Astrocyte (in vitro differentiated cells and primary cell): Measurements from ENCODE around the gene DMXL1.

Experiments used
- EZH2 ChIP-seq: IDR thresholded peaks from 2 replicates; pipeline ENCODE4 v1.6.1; 2012; ENCODE audit warnings: mild to moderate bottlenecking, low read length, inconsistent platforms; ENCODE audit not compliant: insufficient read depth
- TF ChIP-seq, protein P1 (sequence below): IDR thresholded peaks from 2 replicates; pipeline ENCODE4 v1.5.1; 2011; ENCODE audit warnings: low read depth, mild to moderate bottlenecking, inconsistent platforms, low read length, moderate library complexity; ENCODE audit not compliant: insufficient read depth

- TF ChIP-seq, protein P1, sequence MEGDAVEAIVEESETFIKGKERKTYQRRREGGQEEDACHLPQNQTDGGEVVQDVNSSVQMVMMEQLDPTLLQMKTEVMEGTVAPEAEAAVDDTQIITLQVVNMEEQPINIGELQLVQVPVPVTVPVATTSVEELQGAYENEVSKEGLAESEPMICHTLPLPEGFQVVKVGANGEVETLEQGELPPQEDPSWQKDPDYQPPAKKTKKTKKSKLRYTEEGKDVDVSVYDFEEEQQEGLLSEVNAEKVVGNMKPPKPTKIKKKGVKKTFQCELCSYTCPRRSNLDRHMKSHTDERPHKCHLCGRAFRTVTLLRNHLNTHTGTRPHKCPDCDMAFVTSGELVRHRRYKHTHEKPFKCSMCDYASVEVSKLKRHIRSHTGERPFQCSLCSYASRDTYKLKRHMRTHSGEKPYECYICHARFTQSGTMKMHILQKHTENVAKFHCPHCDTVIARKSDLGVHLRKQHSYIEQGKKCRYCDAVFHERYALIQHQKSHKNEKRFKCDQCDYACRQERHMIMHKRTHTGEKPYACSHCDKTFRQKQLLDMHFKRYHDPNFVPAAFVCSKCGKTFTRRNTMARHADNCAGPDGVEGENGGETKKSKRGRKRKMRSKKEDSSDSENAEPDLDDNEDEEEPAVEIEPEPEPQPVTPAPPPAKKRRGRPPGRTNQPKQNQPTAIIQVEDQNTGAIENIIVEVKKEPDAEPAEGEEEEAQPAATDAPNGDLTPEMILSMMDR = no peak
- TF ChIP-seq EZH2 = no peak
These were observed 33.2 kb upstream of the DMXL1 start for GRCh38 chr5:119037496-119038215.
